GM21528 (cell line): ENCODE data around the gene ESPN.

Experiments
- ATAC-seq: cut with Tn5 transposase; IDR thresholded peaks from one replicate; pipeline ENCODE4 v1.9.1; 2021; ENCODE audit warnings: mild to moderate bottlenecking, moderate library complexity; ENCODE audit not compliant: unreplicated experiment, low FRiP score

The ESPN gene

GRCh38 chr1:6401673-6402072, 22.9 kb upstream of the ESPN start:
- ATAC-seq, result no peak

GRCh38 chr1:6408023-6408422, 16.6 kb upstream of the ESPN start:
- ATAC-seq, result no peak

GRCh38 chr1:6409053-6409452, 15.5 kb upstream of the ESPN start:
- ATAC-seq, result no peak

- ATAC-seq, result no peak
These were observed 14.8 kb upstream of the ESPN start for GRCh38 chr1:6409733-6410132.

GRCh38 chr1:6410248-6410893, 14.2 kb upstream of the ESPN start:
- ATAC-seq, result no peak

- no peak for ATAC-seq
These were observed 11.7 kb upstream of the ESPN start for GRCh38 chr1:6412896-6413295.

- peak; percentile 74 for ATAC-seq
These were observed 10.1 kb upstream of the ESPN start for GRCh38 chr1:6414443-6414844.

- ATAC-seq, result no peak
These were observed 9.5 kb upstream of the ESPN start for GRCh38 chr1:6414881-6415626.

- no peak for ATAC-seq
These were observed 8.3 kb upstream of the ESPN start for GRCh38 chr1:6416295-6416656.

- no peak for ATAC-seq
These were observed 7.7 kb upstream of the ESPN start for GRCh38 chr1:6416906-6417305.

- no peak for ATAC-seq
These were observed 6.5 kb upstream of the ESPN start for GRCh38 chr1:6417961-6418667.

- ATAC-seq, result no peak
These were observed 5.7 kb upstream of the ESPN start for GRCh38 chr1:6418668-6419396.

- ATAC-seq, result no peak
These were observed 5.2 kb upstream of the ESPN start for GRCh38 chr1:6419397-6419803.

- ATAC-seq, result no peak
These were observed 4.6 kb upstream of the ESPN start, which contains the start of gene HES2 for GRCh38 chr1:6419804-6420453. Gene HES2, minus strand, starts transcription at chr1:6419919. Its CDS starts 99 bp downstream, at chr1:6419820.

GRCh38 chr1:6420454-6421042, 4.0 kb upstream of the ESPN start:
- ATAC-seq, result no peak

GRCh38 chr1:6421266-6421665, 3.3 kb upstream of the ESPN start:
- ATAC-seq, result no peak

GRCh38 chr1:6423321-6423999, 1.1 kb upstream of the ESPN start:
- no peak for ATAC-seq

- no peak for ATAC-seq
These were observed 493 bp upstream of the ESPN start for GRCh38 chr1:6424000-6424565.

- no peak for ATAC-seq
These were observed 1.1 kb downstream of the ESPN start for GRCh38 chr1:6425658-6426057.
